Esophagus muscularis mucosa (tissue), 4 donors: ENCODE measurements around the gene ADPGK. TPM values are rescaled to one million over a fixed set of nuclear protein-coding genes. Genes with fewer than 3 reads are reported as not detected.

Experiments
- DNase-seq: peaks from one replicate; pipeline ENCODE4 v3.0.0-alpha.2; 2017; ENCODE audit errors: extremely low spot score
- H3K27ac ChIP-seq, 4 donors: fragments of 200-600 bp; sonication (generic); replicated peaks in 1 of 4; 1 replicate in 3 of 4; 2 replicates in 1 of 4; pipeline ENCODE4 v1.5.1; 2016 to 2019; ENCODE audit warnings: mild to moderate bottlenecking in 1 of 4
- H3K27me3 ChIP-seq, 4 donors: fragments of 200-600 bp; sonication (generic); one replicate each; pipeline versions ENCODE4 v1.5.1 to v1.6.0; 2016 to 2019
- H3K36me3 ChIP-seq, 4 donors: fragments of 200-600 bp; sonication (generic); one replicate each; pipeline ENCODE4 v1.5.1; 2016 to 2019
- H3K4me1 ChIP-seq, 4 donors: fragments of 200-600 bp; sonication (generic); one replicate each; pipeline ENCODE4 v1.5.1; 2016 to 2019
- H3K4me3 ChIP-seq, 4 donors: fragments of 200-600 bp; sonication (generic); 1 replicate in 2 of 4; 2 replicates in 2 of 4; pipeline ENCODE4 v1.5.1; 2016 to 2019; ENCODE audit warnings: mild to moderate bottlenecking in 4 of 4, moderate library complexity in 1 of 4
- H3K9me3 ChIP-seq, 4 donors: fragments of 200-600 bp; sonication (generic); 1 replicate in 3 of 4; 2 replicates in 1 of 4; pipeline ENCODE4 v1.5.1; 2016 to 2019
- EP300 ChIP-seq: sonication (generic); formaldehyde crosslinking; IDR thresholded peaks from one replicate; pipeline ENCODE4 v1.6.1; 2017; ENCODE audit warnings: antibody characterized with exemption
- POLR2A ChIP-seq: fragments of 450-650 bp; IDR thresholded peaks from one replicate; pipeline ENCODE4 v1.6.1; 2017; ENCODE audit warnings: antibody characterized with exemption, moderate library complexity, mild to moderate bottlenecking, low read depth
- POLR2AphosphoS5 ChIP-seq, 2 donors: sonication (generic); formaldehyde crosslinking; IDR thresholded peaks; one replicate each; pipeline ENCODE4 v1.6.1; 2017; ENCODE audit warnings: antibody characterized with exemption in 2 of 2
- WGBS: methylation state at CpG from one replicate; pipeline ENCODE4 v1.1.5; 2018; 5-methylcytosine and 5-hydroxymethylcytosine counted together
- intact Hi-C: fragments of 100-400 bp; cut with DNase I; formaldehyde crosslinking; loops from one replicate; pipeline ENCODE4 v1.15.1; 2023
- total RNA-seq, 4 donors: library from RNA; depleted of rRNA; stranded (reverse); fragments of >200 nt; gene quantifications; one replicate each; pipeline versions ENCODE4 v1.1.0 to v1.2.1, GENCODE V29; 2016
- TF ChIP-seq, protein P1 (sequence below), 3 experiments: fragments of 200-600 bp in 2 of 3; fragments of 450-650 bp in 1 of 3; sonication (generic) in 2 of 3; IDR thresholded peaks; one replicate each; pipeline ENCODE4 v1.5.1; 2017 to 2019; ENCODE audit warnings: antibody characterized with exemption in 3 of 3, mild to moderate bottlenecking in 2 of 3, moderate library complexity in 1 of 3

ADPGK gene
- total RNA-seq, 4 donors from 2014 or later: 20.2 to 37.4 (median 22.3) TPM

DNA sequence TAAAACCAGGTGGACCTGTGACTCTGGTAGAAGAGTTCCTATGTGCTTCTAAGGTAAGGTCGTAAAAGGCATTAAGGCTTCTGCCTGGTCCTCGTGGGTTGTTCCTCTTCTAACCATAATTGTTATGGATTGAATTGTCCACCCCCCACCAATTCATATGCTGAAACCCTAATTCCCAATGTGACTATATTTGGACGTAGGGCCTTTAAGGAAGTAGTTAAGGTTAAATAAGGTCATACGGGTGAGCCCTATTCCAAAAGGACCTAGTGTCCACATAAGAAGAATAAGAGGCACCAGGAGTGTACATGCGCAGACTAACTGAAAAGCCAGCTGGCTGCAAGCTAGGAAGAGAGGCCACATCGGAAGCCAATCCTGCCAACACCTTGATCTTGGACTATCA, 1.9 kb downstream of the ADPGK start:
- H3K27me3 ChIP-seq: peaks cover 0 to 4% (median 0%) of the 10 kb centered on the region in 4 donors
- no peaks in the 10 kb centered on the region for H3K9me3 ChIP-seq
- intact Hi-C loops: loop anchor here (5.0 to 10.0 kb wide), 2 partner anchors 301 to 783 kb away; no protein-coding TSS in a partner anchor
- DNase-seq: no peak
- peaks cover 0 to 24% (median 18%) of the 10 kb centered on the region in 4 donors for H3K36me3 ChIP-seq
- H3K4me3 ChIP-seq: peak overlapping the region in 1 of 4 donors; percentile 100
- TF ChIP-seq, protein P1, sequence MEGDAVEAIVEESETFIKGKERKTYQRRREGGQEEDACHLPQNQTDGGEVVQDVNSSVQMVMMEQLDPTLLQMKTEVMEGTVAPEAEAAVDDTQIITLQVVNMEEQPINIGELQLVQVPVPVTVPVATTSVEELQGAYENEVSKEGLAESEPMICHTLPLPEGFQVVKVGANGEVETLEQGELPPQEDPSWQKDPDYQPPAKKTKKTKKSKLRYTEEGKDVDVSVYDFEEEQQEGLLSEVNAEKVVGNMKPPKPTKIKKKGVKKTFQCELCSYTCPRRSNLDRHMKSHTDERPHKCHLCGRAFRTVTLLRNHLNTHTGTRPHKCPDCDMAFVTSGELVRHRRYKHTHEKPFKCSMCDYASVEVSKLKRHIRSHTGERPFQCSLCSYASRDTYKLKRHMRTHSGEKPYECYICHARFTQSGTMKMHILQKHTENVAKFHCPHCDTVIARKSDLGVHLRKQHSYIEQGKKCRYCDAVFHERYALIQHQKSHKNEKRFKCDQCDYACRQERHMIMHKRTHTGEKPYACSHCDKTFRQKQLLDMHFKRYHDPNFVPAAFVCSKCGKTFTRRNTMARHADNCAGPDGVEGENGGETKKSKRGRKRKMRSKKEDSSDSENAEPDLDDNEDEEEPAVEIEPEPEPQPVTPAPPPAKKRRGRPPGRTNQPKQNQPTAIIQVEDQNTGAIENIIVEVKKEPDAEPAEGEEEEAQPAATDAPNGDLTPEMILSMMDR (IDR thresholded peaks at IDR 0.05): no peak
- TF ChIP-seq POLR2A (no peak), POLR2AphosphoS5 (IDR thresholded peaks at IDR 0.05) (no peak), EP300 (no peak)
- no peak overlapping the region for H3K27ac ChIP-seq
- WGBS: 76% methylated on average over 6 of the region's 6 CpGs
- peaks cover 23 to 50% (median 33%) of the 10 kb centered on the region in 4 donors for H3K4me1 ChIP-seq

DNA sequence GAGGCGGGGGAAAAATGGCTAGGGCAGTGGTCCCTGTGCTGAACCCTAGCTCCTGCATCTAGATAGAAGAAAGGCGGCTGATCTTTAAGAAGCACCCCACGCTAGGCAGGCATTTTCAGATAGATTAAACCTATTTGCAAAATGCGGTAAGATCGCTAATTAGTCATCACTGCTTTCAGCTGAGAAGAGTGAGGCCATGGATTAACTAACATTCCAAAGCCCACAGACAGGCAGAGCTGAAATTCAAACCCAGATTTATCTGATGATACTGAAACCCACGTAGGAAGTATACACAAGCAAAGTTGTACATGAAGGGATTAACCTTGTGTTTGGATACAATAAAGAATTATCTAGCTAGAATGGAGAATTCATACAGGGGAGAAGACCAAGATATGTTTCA, 4.8 kb downstream of the ADPGK start:
- WGBS: 90% methylated on average over 6 of the region's 6 CpGs
- Histone ChIP-seq H3K4me3 (no peak overlapping the region), H3K4me1 (peaks cover 16 to 39% (median 23%) of the 10 kb centered on the region in 4 donors), H3K27ac (no peak overlapping the region), H3K36me3 (peaks cover 12 to 37% (median 37%) of the 10 kb centered on the region in 4 donors), H3K27me3 (peaks cover 0 to 4% (median 0%) of the 10 kb centered on the region in 4 donors), H3K9me3 (no peaks in the 10 kb centered on the region)
- no peak for DNase-seq
- TF ChIP-seq POLR2A: no peak
- TF ChIP-seq, protein P1 (IDR thresholded peaks at IDR 0.05): no peak
- no peak for TF ChIP-seq EP300
- no peak for TF ChIP-seq POLR2AphosphoS5 (IDR thresholded peaks at IDR 0.05)
- intact Hi-C loops: no loop called here

DNA sequence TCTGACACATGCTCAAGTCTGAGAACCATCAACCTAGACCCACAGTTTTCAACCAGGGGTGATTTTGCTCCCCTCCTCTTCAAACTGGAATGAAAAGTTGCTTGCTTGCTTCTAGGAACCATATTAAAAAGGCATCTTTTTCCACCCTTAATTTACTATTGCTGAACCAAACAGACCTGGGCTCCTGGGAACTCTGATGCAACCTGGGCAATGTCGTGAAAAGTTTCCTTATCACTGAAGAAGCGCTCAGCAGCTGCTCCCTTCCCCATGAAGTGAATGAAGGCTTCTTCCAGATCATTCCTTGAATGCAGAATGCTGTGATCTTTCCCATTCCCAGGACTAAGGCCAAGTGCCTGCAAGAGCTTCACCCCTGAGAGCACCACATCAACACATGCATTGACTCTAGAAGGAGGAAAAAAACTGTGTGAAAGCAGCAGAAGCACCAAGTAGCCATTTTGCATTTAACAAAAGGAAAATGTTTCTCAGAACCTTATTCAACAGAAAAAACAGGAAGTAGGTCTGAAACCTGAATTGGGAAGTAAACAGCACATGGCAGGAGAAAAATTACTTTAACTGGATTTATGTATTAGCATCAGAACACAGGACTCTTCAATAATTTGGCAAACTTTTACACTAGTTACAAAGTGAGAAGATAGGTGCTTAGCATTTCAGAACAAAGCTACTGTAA, 8.7 kb downstream of the ADPGK start:
- H3K36me3 ChIP-seq: peaks cover 27 to 68% (median 63%) of the 10 kb centered on the region in 4 donors
- intact Hi-C loops: no loop called here
- TF ChIP-seq POLR2A: no peak
- TF ChIP-seq EP300: no peak
- TF ChIP-seq, protein P1 (IDR thresholded peaks at IDR 0.05): no peak
- no peak for TF ChIP-seq POLR2AphosphoS5 (IDR thresholded peaks at IDR 0.05)
- no peak overlapping the region for H3K27ac ChIP-seq
- H3K4me3 ChIP-seq: no peak overlapping the region
- H3K9me3 ChIP-seq: no peaks in the 10 kb centered on the region
- H3K4me1 ChIP-seq: peaks cover 0 to 8% (median 0%) of the 10 kb centered on the region in 4 donors
- 78% methylated on average over 2 of the region's 2 CpGs for WGBS
- no peaks in the 10 kb centered on the region for H3K27me3 ChIP-seq
- DNase-seq: no peak

DNA sequence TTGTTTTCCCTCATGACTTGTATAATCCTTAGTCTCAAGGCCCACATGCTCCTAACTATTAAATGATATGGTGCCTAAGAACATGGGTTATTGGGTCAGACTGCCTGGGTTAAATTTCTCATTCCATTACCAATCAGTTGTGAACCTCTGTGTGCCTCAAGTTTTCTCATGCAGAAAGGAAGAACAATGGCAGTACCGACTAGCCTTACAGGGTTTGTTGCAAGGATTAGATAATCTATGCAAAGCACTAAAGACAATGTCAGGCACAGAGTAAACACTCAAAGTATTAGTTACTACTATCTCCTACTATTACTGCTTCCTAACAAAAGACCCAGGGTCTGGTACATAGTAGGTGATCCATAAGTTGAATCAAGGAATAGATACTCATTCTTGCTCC, 12.2 kb downstream of the ADPGK start:
- H3K27me3 ChIP-seq: no peaks in the 10 kb centered on the region
- no peaks in the 10 kb centered on the region for H3K4me1 ChIP-seq
- H3K36me3 ChIP-seq: peaks cover 45 to 89% (median 69%) of the 10 kb centered on the region in 4 donors
- 81% methylated on average over 1 of the region's 1 CpG for WGBS
- H3K27ac ChIP-seq: no peak overlapping the region
- DNase-seq: no peak
- no peak overlapping the region for H3K4me3 ChIP-seq
- H3K9me3 ChIP-seq: peaks cover 0 to 14% (median 5%) of the 10 kb centered on the region in 4 donors
- intact Hi-C loops: no loop called here
- no peak for TF ChIP-seq POLR2A
- TF ChIP-seq POLR2AphosphoS5 (IDR thresholded peaks at IDR 0.05): no peak
- TF ChIP-seq, protein P1 (IDR thresholded peaks at IDR 0.05): no peak
- TF ChIP-seq EP300: no peak
